Panc1 (cell line): ENCODE data around the gene TMED8. TPM values are rescaled to one million over a fixed set of nuclear protein-coding genes. Genes with fewer than 3 reads are reported as not detected.

Experiments used
- ATAC-seq: fragments of 200-7000 bp; cut with Tn5 transposase; 2 replicates; pipeline ENCODE4 v1.9.1; 2020; ENCODE audit warnings: mild to moderate bottlenecking, moderate library complexity
- BruUV-seq: library from RNA; stranded (reverse); fragments of 400-500 nt; replicated peaks from 2 replicates; lab custom pipeline; 2021; lab: Mats Ljungman, UMichigan
- CTCF ChIA-PET: fragments of 300-600 bp; sonication (Branson Sonifier 250); formaldehyde crosslinking; loops from one replicate; lab custom pipeline; 2022; ENCODE audit warnings: antibody characterized with exemption; lab: Charles Lee
- POLR2A ChIA-PET: fragments of 300-600 bp; sonication (Branson Sonifier 250); formaldehyde crosslinking; loops from one replicate; lab custom pipeline; 2022; ENCODE audit warnings: antibody characterized with exemption; lab: Charles Lee
- DNase-seq: peaks from one replicate; pipeline ENCODE4 v3.0.0-alpha.2; 2010; ENCODE audit warnings: low read depth, low spot score
- H3K27ac ChIP-seq: 2 replicates; pipeline ENCODE4 v1.5.1; 2011; ENCODE audit warnings: mild to moderate bottlenecking, low read length, inconsistent platforms
- H3K27me3 ChIP-seq: fragments of 200-500 bp; sonication (Bioruptor generic); 2 replicates; pipeline ENCODE4 v1.6.0; 2014; ENCODE audit warnings: low read length, inconsistent platforms; ENCODE audit not compliant: control insufficient read depth, insufficient read depth
- H3K36me3 ChIP-seq: fragments of 200-500 bp; sonication (Bioruptor generic); 2 replicates; pipeline ENCODE4 v1.5.1; 2014; ENCODE audit warnings: inconsistent platforms, mild to moderate bottlenecking, low read length, moderate library complexity; ENCODE audit not compliant: control insufficient read depth, insufficient read depth
- H3K4me1 ChIP-seq: 2 replicates; pipeline ENCODE4 v1.5.1; 2011; ENCODE audit warnings: inconsistent platforms, mild to moderate bottlenecking, low read length, moderate library complexity; ENCODE audit not compliant: control insufficient read depth, insufficient read depth
- H3K4me3 ChIP-seq, 2 experiments: 2 replicates each; pipeline ENCODE4 v1.5.1; 2011 to 2012; ENCODE audit warnings: low read depth in 2 of 2, low read length in 2 of 2, mild to moderate bottlenecking in 2 of 2, inconsistent platforms in 1 of 2, moderate library complexity in 1 of 2
- H3K9me3 ChIP-seq: fragments of 200-500 bp; sonication (Bioruptor generic); 2 replicates; pipeline ENCODE4 v1.5.1; 2014; ENCODE audit warnings: low read depth, mild to moderate bottlenecking, inconsistent platforms, low read length, moderate library complexity; ENCODE audit not compliant: control insufficient read depth, insufficient read depth
- CTCF ChIP-seq: fragments of 450-650 bp; IDR thresholded peaks from 2 replicates; pipeline ENCODE4 v1.5.1; 2017; ENCODE audit warnings: mild to moderate bottlenecking
- POLR2AphosphoS5 ChIP-seq: IDR thresholded peaks from 2 replicates; pipeline ENCODE4 v1.6.1; 2012; ENCODE audit warnings: mild to moderate bottlenecking, low read depth, low read length, moderate library complexity
- REST ChIP-seq, 2 experiments: IDR thresholded peaks; 2 replicates each; pipeline ENCODE4 v1.6.1; 2011 to 2012; ENCODE audit warnings: low read depth in 2 of 2, control low read depth in 1 of 2, low read length in 1 of 2, mild to moderate bottlenecking in 1 of 2, moderate library complexity in 1 of 2; ENCODE audit not compliant: insufficient read depth in 1 of 2
- SIN3A ChIP-seq: IDR thresholded peaks from 2 replicates; pipeline ENCODE4 v1.6.1; 2012; ENCODE audit warnings: low read depth, mild to moderate bottlenecking, low read length, moderate library complexity, borderline replicate concordance; ENCODE audit not compliant: insufficient read depth
- TCF7L2 ChIP-seq: IDR thresholded peaks from 2 replicates; pipeline ENCODE4 v1.6.1; 2011; ENCODE audit warnings: mild to moderate bottlenecking, low read depth, low read length, inconsistent platforms
- in situ Hi-C: cut with HindIII; loops from 2 replicates; pipeline ENCODE4 v1.10.0; 2016; ENCODE audit warnings: low sequenced_read_pairs, low pct_unique_long_range_greater_than_20kb
- intact Hi-C: fragments of 100-400 bp; cut with micrococcal nuclease; formaldehyde crosslinking; loops from one replicate; pipeline ENCODE4 v1.10.0; 2022; ENCODE audit not compliant: unreplicated experiment
- total RNA-seq: library from RNA; stranded (reverse); gene quantifications from one replicate; pipeline ENCODE4 v1.2.1, GENCODE V29; 2021; ENCODE audit not compliant: unreplicated experiment

TMED8 gene
- total RNA-seq, 1 experiment from 2014 or later = 8.5 TPM

- no peaks in the 10 kb centered on the region for H3K36me3 ChIP-seq
- peaks cover 23% of the 10 kb centered on the region for H3K4me1 ChIP-seq
- intact Hi-C loops = no loop called here
- no TSS peak for BruUV-seq
- CTCF ChIA-PET = interaction anchor here (1.5 kb wide), 1 partner anchor 9 kb away, joined by 4 read pairs; no protein-coding TSS in a partner anchor
- H3K27me3 ChIP-seq = no peaks in the 10 kb centered on the region
- POLR2A ChIA-PET = no interaction called here
- ATAC-seq = no peak
- in situ Hi-C loops = no loop called here
- TF ChIP-seq CTCF (no peak), SIN3A (no peak), POLR2AphosphoS5 (no peak), TCF7L2 (no peak), REST (IDR thresholded peaks at IDR 0.05; ENCODE audit: insufficient read depth in 1 of 2, low read depth in 2 of 2, low read length in 1 of 2) (no peak)
- no peaks in the 10 kb centered on the region for H3K9me3 ChIP-seq
- no peak for DNase-seq
- no peak overlapping the region for H3K4me3 ChIP-seq
- H3K27ac ChIP-seq = no peak overlapping the region; the same call in 1 of the 2 replicates
Observed at GRCh38 chr14:77306416-77306815, 70.5 kb downstream of the TMED8 start.

- Histone ChIP-seq H3K27ac (no peak overlapping the region), H3K27me3 (no peaks in the 10 kb centered on the region), H3K4me3 (no peak overlapping the region), H3K4me1 (peaks cover 23% of the 10 kb centered on the region), H3K9me3 (no peaks in the 10 kb centered on the region), H3K36me3 (no peaks in the 10 kb centered on the region)
- no TSS peak for BruUV-seq
- no peak for ATAC-seq
- intact Hi-C loops = no loop called here
- no peak for DNase-seq
- TF ChIP-seq REST (IDR thresholded peaks at IDR 0.05; ENCODE audit: insufficient read depth in 1 of 2, low read depth in 2 of 2, low read length in 1 of 2) = no peak
- no peak for TF ChIP-seq POLR2AphosphoS5
- TF ChIP-seq TCF7L2 = no peak
- TF ChIP-seq CTCF = no peak
- ChIA-PET CTCF (no interaction called here), POLR2A (no interaction called here)
- in situ Hi-C loops = no loop called here
Observed at GRCh38 chr14:77305696-77306095, 71.2 kb downstream of the TMED8 start.
